Psoas muscle (tissue), 8 donors: Measurements from ENCODE around the gene PDIA5. TPM values are rescaled to one million over a fixed set of nuclear protein-coding genes. Genes with fewer than 3 reads are reported as not detected.

ENCODE experiments used
- ATAC-seq, 4 donors: fragments of 200-7000 bp; cut with Tn5 transposase; one replicate each; pipeline ENCODE4 v1.9.1; 2020; ENCODE audit warnings: moderate library complexity in 3 of 4, mild to moderate bottlenecking in 2 of 4
- DNase-seq, 2 donors: peaks; one replicate each; pipeline ENCODE4 v3.0.0-alpha.2; 2020
- H3K27ac ChIP-seq: fragments of 200-600 bp; one replicate; pipeline ENCODE4 v1.8.0; 2022
- H3K27me3 ChIP-seq, 3 donors: fragments of 200-600 bp in 1 of 3; one replicate each; pipeline versions ENCODE4 v1.6.1 to v1.8.0; 2013 to 2022; ENCODE audit warnings: low read length in 2 of 3, mild to moderate bottlenecking in 2 of 3, moderate library complexity in 1 of 3; ENCODE audit not compliant: insufficient read depth in 3 of 3
- H3K36me3 ChIP-seq, 2 donors: fragments of 200-600 bp in 1 of 2; one replicate each; pipeline versions ENCODE4 v1.6.1 to v1.8.0; 2013 to 2022; ENCODE audit warnings: low read depth in 1 of 2, mild to moderate bottlenecking in 1 of 2, moderate library complexity in 1 of 2; ENCODE audit not compliant: insufficient read depth in 1 of 2
- H3K4me1 ChIP-seq: fragments of 200-600 bp; one replicate; pipeline ENCODE4 v1.8.0; 2022
- H3K4me3 ChIP-seq: fragments of 200-600 bp; one replicate; pipeline ENCODE4 v1.8.0; 2022; ENCODE audit warnings: mild to moderate bottlenecking
- H3K9me3 ChIP-seq: fragments of 200-600 bp; one replicate; pipeline ENCODE4 v1.8.0; 2022
- WGBS, 3 donors: extraction: QIAGEN DNeasy Blood & Tissue Kit; methylation state at CpG; one replicate each; pipeline versions ENCODE4 v1.1.6 to v1.1.7; 2013; 5-methylcytosine and 5-hydroxymethylcytosine counted together
- intact Hi-C, 2 donors: fragments of 100-400 bp; cut with DNase I; formaldehyde crosslinking; loops; one replicate each; pipeline versions ENCODE4 v1.11.0 to v1.14.2; 2022
- polyA plus RNA-seq, 3 donors: library from polyadenylated mRNA; stranded (reverse); fragments of 200-250 nt; gene quantifications; one replicate each; pipeline ENCODE4 v1.2.3, GENCODE V29; 2013
- total RNA-seq, 4 donors: library from RNA; stranded (reverse); fragmentation: NEBNext Ultra II Directional in 2 of 4; extraction: Animal tissue kit (Norgen Biotek cat#: 25700) in 2 of 4; gene quantifications; one replicate each; pipeline versions ENCODE4 v1.2.1 to v1.2.4, GENCODE V29; 2021 to 2023
- TF ChIP-seq, protein P1 (sequence below): fragments of 200-600 bp; IDR thresholded peaks from one replicate; pipeline ENCODE4 v1.8.0; 2022; ENCODE audit warnings: antibody characterized with exemption
- donor health status: healthy with polysubstance abuse.
- donor health status: DM: no; HTN: no; CAD: no; lungs with moderate emphysema.
- donor health status: Bipolar disorder and iron deficiency.
- donor health status: healthy.
- donor health status: DM: yes; HTN: yes; CAD: no.
- donor health status: DM: no; HTN: no; CAD: no.
- donor health status: DM: no; HTN: no; CAD: no.
- donor health status: DM: yes; HTN: yes; CAD: no.

The PDIA5 gene
- total and polyA plus RNA-seq, 7 donors: 2.9 to 6.4 (median 4.6) TPM

DNA sequence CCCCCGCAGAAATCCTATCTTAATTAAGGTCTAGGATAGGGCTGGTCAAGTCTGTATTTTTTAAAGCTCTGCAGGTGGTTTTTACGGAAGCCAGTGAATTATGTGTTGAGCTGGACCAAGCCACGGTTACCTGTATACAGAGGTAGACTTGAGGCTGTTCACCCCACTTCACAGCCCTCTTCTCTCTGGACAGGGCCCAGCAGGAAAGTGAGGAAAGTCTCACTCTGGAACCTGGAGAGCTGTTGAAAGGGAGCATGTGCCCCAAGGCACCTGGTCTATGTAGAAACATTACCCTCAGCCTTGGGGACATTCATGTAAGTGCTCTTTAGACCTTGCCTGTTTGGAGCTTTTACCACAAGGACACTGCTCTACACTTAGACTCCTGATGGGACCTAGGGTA lies 46.1 kb upstream of the PDIA5 start:
- Histone ChIP-seq H3K27ac (no peak overlapping the region), H3K4me1 (no peaks in the 10 kb centered on the region), H3K4me3 (no peak overlapping the region), H3K36me3 (no peaks in the 10 kb centered on the region), H3K27me3 (peaks cover 0 to 23% (median 9%) of the 10 kb centered on the region in 3 donors), H3K9me3 (no peaks in the 10 kb centered on the region)
- TF ChIP-seq, protein P1, sequence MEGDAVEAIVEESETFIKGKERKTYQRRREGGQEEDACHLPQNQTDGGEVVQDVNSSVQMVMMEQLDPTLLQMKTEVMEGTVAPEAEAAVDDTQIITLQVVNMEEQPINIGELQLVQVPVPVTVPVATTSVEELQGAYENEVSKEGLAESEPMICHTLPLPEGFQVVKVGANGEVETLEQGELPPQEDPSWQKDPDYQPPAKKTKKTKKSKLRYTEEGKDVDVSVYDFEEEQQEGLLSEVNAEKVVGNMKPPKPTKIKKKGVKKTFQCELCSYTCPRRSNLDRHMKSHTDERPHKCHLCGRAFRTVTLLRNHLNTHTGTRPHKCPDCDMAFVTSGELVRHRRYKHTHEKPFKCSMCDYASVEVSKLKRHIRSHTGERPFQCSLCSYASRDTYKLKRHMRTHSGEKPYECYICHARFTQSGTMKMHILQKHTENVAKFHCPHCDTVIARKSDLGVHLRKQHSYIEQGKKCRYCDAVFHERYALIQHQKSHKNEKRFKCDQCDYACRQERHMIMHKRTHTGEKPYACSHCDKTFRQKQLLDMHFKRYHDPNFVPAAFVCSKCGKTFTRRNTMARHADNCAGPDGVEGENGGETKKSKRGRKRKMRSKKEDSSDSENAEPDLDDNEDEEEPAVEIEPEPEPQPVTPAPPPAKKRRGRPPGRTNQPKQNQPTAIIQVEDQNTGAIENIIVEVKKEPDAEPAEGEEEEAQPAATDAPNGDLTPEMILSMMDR: no peak
- 75 to 95% (median 79%) methylated on average over 3 of the region's 3 CpGs for WGBS, 3 donors
- no peak for ATAC-seq
- intact Hi-C loops: no loop called here
- DNase-seq: no peak

DNA sequence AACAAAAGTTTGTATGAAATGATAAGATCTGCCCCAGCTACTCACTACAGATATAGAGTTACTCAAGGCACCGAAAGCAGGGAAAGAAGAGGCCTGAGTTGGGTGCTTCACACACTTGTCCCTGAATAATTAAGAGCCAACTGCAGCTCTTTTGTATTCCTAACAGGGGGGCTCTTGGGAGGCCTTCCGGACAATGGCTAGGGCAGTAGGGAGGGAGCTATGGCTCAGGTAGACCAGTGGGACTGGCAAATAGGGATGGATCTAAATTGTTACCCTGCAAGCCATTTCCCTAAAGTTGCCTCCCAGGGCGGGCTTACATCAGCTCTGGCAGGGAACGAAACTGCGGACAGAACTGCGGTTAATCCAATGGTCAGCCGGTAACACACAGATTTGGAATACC lies 45.4 kb upstream of the PDIA5 start:
- Histone ChIP-seq H3K27me3 (peaks cover 0 to 30% (median 13%) of the 10 kb centered on the region in 3 donors), H3K36me3 (no peaks in the 10 kb centered on the region), H3K4me3 (no peak overlapping the region), H3K4me1 (peaks cover under 1% of the 10 kb centered on the region), H3K9me3 (no peaks in the 10 kb centered on the region), H3K27ac (no peak overlapping the region)
- TF ChIP-seq, protein P1: no peak
- DNase-seq: no peak
- ATAC-seq: no peak
- intact Hi-C loops: no loop called here
- 92 to 98% (median 94%) methylated on average over 7 of the region's 7 CpGs for WGBS, 3 donors

DNA sequence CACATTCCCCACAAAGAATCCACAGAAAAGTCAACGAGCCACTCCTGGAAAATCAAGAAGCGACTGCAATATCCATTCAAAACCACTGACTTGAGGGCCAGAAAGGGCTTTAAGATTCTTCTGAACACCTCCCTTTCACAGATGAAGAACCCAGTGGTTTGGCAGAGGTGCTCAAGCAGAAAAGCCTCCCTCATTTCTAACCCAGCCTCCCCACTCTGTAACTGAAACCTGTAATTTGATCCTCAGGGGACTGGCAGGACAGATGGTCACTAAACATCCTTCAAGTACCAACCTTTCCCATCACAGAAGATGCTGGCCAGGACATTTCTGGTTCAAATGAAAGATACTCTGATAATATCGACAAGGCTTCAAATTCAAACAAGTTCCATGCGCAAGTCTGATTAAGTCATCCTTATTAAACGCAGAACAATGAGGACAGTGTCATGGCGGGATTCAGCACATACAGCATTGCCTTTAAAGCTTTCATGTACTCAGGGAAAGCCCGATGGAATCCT lies 44.8 kb upstream of the PDIA5 start:
- DNase-seq: no peak
- Histone ChIP-seq H3K4me3 (no peak overlapping the region), H3K36me3 (no peaks in the 10 kb centered on the region), H3K4me1 (peaks cover 7% of the 10 kb centered on the region), H3K27ac (no peak overlapping the region), H3K27me3 (peaks cover 0 to 37% (median 16%) of the 10 kb centered on the region in 3 donors), H3K9me3 (no peaks in the 10 kb centered on the region)
- no peak for ATAC-seq
- intact Hi-C loops: no loop called here
- WGBS, 3 donors: 79 to 81% (median 81%) methylated on average over 7 of the region's 7 CpGs
- TF ChIP-seq, protein P1: no peak

DNA sequence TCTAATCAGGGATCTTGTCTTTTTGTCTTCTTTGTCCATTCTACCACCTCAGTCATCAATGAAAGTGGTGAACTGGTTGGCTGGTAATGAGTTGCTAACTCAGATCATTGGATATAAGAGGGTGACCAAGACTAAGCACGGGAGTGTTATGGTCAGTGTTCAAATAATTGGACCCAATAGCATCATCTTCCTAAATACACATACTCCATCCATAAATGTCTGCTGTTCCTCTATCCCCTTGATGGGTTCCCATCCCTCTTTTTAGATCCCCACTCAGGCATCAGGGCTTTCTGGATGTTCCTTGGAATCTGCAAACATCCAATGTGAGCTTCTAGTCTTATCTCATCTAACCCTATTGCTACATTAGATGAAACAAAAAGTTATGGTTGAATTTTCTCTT lies 42.8 kb upstream of the PDIA5 start:
- no peaks in the 10 kb centered on the region for H3K9me3 ChIP-seq
- WGBS, 3 donors: 91 to 100% (median 91%) methylated on average over 1 of the region's 1 CpG
- H3K36me3 ChIP-seq: no peaks in the 10 kb centered on the region
- no peak overlapping the region for H3K4me3 ChIP-seq
- H3K4me1 ChIP-seq: peaks cover 10% of the 10 kb centered on the region
- no peak for ATAC-seq
- H3K27ac ChIP-seq: no peak overlapping the region
- no peak for DNase-seq
- intact Hi-C loops: no loop called here
- TF ChIP-seq, protein P1: no peak
- H3K27me3 ChIP-seq: peaks cover 0 to 51% (median 18%) of the 10 kb centered on the region in 3 donors
